ENCODE results near the gene OR2W1.

OR2W1 gene

DNA sequence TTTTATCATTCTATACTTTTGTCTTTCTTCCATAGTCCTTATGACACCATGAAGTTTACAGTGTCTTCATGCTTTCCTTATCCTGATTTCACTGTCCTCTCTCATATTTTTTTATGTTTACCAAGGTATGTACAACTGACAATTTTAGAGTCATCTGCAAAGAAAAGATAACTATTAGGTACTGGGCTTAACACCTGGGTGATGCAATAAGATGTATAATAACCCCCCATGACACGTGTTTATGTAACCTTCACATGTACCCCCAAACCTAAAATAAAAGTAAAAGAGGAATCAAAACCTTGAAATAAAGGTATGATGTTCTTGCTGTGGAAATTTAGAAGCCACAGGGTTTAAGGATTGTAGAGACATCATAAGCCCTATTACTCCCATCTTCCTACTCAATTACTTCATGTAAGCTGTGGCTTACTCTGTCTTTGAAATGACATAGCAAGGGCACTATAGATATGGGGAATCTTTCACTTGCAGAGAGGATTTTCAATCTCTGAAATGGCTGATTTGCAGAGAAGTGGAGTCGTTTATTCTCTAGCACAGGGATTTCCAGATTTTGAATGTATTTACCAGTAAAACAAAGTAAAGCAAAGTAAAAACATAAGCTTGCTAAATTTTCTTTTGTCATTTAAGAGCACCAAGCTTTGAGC is 18.9 kb downstream of the OR2W1 start:
- Histone ChIP-seq H3K4me3 (ENCODE audit: extremely low read depth, insufficient read depth, low read length, poor library complexity, severe bottlenecking) (no peak overlapping the region), H3K4me1 (ENCODE audit: control insufficient read depth, insufficient read depth, low read length, poor library complexity, severe bottlenecking) (no peaks in the 10 kb centered on the region), H3K36me3 (ENCODE audit: control insufficient read depth, insufficient read depth, low read length) (no peaks in the 10 kb centered on the region), H3K27ac (ENCODE audit: low read depth, low read length, severe bottlenecking) (no peak overlapping the region), H3K9me3 (ENCODE audit: control insufficient read depth, low read length) (no peaks in the 10 kb centered on the region)
- no CpG with 5 or more reads among the region's 2 CpGs for WGBS, 2 experiments (ENCODE audit: insufficient coverage in 2 of 2)

DNA sequence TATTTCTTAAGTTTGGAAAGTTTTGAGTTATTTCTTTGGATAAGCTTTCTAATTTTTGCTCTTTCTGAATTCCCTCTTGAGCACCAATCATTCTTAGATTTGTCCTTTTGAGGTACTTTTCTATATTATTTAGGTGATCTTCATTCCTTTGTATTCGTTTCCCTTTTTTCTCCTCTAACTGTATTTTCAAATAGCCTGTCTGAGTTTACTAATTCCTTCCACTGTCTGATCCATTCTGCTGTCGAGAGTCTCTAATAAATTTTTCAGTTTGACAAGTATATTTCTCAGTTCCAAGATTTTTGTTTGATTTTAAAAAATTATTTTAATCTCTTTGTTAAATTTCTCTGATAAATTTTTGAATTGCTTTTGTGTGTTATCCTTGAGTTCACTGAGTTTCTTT is 23.5 kb downstream of the OR2W1 start:
- no peak overlapping the region for H3K4me3 ChIP-seq (ENCODE audit: extremely low read depth, insufficient read depth, low read length, poor library complexity, severe bottlenecking)
- no peaks in the 10 kb centered on the region for H3K36me3 ChIP-seq (ENCODE audit: control insufficient read depth, insufficient read depth, low read length)
- no peaks in the 10 kb centered on the region for H3K9me3 ChIP-seq (ENCODE audit: control insufficient read depth, low read length)
- H3K27ac ChIP-seq (ENCODE audit: low read depth, low read length, severe bottlenecking): no peak overlapping the region
- no CpG with 5 or more reads among the region's 2 CpGs for WGBS, 2 experiments (ENCODE audit: insufficient coverage in 2 of 2)
- no peaks in the 10 kb centered on the region for H3K4me1 ChIP-seq (ENCODE audit: control insufficient read depth, insufficient read depth, low read length, poor library complexity, severe bottlenecking)

DNA sequence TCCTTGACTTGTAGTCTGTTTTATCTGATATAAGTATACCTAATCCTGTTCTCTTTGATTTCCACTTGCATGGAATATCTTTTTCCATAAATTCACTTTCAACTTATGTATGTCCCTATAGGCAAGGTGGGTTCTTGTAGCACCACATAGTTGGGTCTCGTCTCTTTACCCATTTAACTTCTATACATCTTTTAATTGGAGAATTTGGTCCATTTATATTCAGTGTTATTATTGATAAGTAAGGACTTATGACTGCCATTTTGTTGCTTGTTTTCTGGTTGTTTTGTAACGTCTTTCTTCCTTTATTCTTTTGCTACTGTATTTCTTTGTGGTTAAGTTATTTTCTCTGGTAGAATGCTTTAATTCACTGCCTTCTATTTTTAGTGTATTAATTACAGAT is 25.3 kb downstream of the OR2W1 start:
- Histone ChIP-seq H3K4me3 (ENCODE audit: extremely low read depth, insufficient read depth, low read length, poor library complexity, severe bottlenecking) (no peak overlapping the region), H3K27ac (ENCODE audit: low read depth, low read length, severe bottlenecking) (no peak overlapping the region), H3K36me3 (ENCODE audit: control insufficient read depth, insufficient read depth, low read length) (no peaks in the 10 kb centered on the region), H3K9me3 (ENCODE audit: control insufficient read depth, low read length) (no peaks in the 10 kb centered on the region), H3K4me1 (ENCODE audit: control insufficient read depth, insufficient read depth, low read length, poor library complexity, severe bottlenecking) (no peaks in the 10 kb centered on the region)
- no CpG with 5 or more reads among the region's 2 CpGs for WGBS, 2 experiments (ENCODE audit: insufficient coverage in 2 of 2)

DNA sequence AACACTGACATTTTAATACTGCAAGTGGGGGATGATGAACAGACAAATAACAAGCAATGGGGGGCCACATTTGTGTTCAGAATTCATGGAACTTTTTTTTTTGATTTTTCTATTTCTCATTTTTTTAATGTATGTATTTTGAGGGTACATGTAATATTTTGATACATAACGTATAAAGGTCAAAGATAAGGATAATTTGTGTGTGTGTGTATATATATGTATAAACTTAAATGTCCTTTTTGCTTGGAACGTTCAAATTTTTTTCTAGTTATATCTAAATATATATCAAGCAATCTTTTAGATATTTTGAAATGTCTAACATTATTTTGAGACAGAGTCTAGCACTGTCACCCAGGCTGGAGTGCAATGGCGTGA is 27.6 kb downstream of the OR2W1 start:
- no peaks in the 10 kb centered on the region for H3K9me3 ChIP-seq (ENCODE audit: control insufficient read depth, low read length)
- no peak overlapping the region for H3K4me3 ChIP-seq (ENCODE audit: extremely low read depth, insufficient read depth, low read length, poor library complexity, severe bottlenecking)
- H3K4me1 ChIP-seq (ENCODE audit: control insufficient read depth, insufficient read depth, low read length, poor library complexity, severe bottlenecking): no peaks in the 10 kb centered on the region
- WGBS, 2 experiments (ENCODE audit: insufficient coverage in 2 of 2): 60 to 78% methylated on average over 1 of the region's 3 CpGs
- no peaks in the 10 kb centered on the region for H3K36me3 ChIP-seq (ENCODE audit: control insufficient read depth, insufficient read depth, low read length)
- H3K27ac ChIP-seq (ENCODE audit: low read depth, low read length, severe bottlenecking): no peak overlapping the region

DNA sequence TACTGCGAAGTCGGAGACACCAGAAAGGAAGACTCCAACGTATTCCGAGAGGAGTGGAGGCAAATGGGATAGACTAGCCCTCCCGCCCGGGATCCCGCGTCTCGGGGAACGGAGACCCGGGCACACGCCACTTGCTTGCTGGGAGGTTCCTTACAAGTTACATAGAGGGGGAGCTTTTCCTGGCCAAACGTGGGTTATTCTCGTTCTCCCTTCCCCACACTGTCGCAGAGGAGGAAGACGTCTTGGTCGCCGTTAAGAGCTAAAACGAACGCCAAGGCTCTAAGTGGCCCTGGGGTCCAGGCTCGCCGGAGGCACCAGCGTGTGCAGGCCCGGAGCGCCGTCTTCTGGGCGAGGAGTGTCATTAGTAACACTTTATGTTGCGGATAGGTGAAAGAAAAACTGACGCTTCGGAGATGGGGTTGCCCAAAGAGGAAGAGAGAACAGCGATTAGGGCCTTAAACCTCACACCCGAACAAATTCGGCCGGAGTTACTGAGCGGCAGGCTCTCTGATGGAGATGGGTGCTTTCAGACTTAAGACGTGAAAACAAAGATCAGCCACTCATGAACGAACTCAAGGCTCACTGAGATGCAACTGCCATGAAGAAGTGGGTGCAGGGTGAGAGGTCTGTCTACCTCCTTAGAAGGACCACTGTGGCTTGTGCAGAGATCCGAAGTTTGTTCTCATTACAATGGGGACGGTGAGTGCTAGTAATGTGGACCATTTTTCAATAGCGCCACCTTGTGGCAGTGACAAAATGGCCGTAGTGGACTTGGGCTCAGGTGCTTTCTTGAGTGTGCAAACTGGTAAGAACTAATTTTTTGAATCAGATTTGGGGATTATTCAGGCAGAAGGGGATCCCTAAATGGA is 28.2 kb downstream of the OR2W1 start:
- Histone ChIP-seq H3K4me1 (ENCODE audit: control insufficient read depth, insufficient read depth, low read length, poor library complexity, severe bottlenecking) (no peaks in the 10 kb centered on the region), H3K9me3 (ENCODE audit: control insufficient read depth, low read length) (no peaks in the 10 kb centered on the region), H3K36me3 (ENCODE audit: control insufficient read depth, insufficient read depth, low read length) (no peaks in the 10 kb centered on the region), H3K27ac (ENCODE audit: low read depth, low read length, severe bottlenecking) (no peak overlapping the region), H3K4me3 (ENCODE audit: extremely low read depth, insufficient read depth, low read length, poor library complexity, severe bottlenecking) (peak overlapping the region; percentile 52)
- 2 to 3% methylated on average over 17 to 28 of the region's 41 CpGs for WGBS, 2 experiments (ENCODE audit: insufficient coverage in 2 of 2)

DNA sequence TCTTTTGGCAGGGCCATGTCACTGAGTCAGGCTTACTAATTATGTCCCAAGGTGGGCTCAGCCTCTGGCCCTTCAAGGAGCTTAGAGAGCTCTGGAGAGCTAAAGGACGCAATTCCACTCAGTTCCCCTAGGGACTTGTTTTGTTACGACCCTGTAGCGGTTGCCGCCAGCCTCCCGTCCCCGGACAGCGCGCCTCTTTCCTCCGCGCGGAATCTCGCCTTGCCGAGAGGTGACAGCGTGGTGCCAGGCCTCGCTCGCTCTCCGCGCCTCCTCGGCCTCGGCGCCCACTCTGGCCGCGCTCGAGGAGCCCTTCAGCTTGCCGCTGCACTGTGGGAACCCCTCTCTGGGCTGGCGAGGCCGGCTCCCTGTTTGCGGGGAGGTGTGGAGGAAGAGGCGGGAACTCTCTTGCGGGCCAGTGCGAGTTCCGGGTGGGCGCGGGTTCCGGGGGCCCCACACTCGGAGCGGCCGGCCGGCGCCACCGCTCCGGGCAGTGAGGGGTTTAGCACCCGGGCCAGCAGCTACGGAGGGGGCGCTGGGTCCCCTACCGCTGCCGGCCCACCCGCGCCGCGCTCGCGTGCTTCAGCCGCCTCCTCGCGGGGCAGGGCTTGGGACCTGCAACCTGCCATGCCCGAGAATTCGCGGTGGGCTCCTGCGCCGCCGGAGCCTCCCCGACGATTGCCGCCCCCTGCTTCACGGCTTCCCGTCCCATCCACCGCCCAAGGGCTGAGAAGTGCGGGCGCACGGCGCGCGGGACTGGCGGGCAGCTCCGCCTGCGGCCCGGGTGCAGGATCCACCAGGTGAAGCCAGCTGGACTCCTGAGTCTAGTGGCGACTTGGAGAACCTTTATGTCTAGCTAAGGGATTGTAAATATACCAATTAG is 30.0 kb downstream of the OR2W1 start:
- Histone ChIP-seq H3K36me3 (ENCODE audit: control insufficient read depth, insufficient read depth, low read length) (no peaks in the 10 kb centered on the region), H3K4me3 (ENCODE audit: extremely low read depth, insufficient read depth, low read length, poor library complexity, severe bottlenecking) (no peak overlapping the region), H3K4me1 (ENCODE audit: control insufficient read depth, insufficient read depth, low read length, poor library complexity, severe bottlenecking) (no peaks in the 10 kb centered on the region), H3K9me3 (ENCODE audit: control insufficient read depth, low read length) (no peaks in the 10 kb centered on the region), H3K27ac (ENCODE audit: low read depth, low read length, severe bottlenecking) (no peak overlapping the region)
- 94 to 96% methylated on average over 59 to 76 of the region's 79 CpGs for WGBS, 2 experiments (ENCODE audit: insufficient coverage in 2 of 2)

DNA sequence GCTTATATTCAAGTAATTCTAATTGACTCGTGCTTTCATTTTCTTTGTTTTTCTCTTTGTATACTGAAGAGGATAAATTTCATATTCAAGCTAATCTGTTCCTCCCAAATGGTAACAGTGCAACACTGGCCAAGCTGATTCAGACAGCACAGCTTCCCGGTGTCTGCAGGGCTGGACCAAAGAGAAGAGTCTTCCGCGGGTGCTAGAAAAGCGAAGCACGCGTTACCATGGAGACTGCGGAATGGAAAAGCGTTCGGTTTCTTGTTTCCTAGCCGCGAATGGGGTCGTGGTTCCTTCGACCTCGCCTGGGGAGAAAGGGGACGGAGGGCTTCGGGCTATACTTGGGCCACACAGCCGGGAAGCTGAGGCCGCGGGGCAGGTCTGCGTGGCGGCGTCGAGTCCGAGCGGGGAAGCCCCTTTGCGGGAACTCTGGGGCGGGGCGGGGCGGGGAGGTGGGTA is 33.7 kb downstream of the OR2W1 start:
- WGBS, 2 experiments (ENCODE audit: insufficient coverage in 2 of 2): 0% methylated on average over 13 to 19 of the region's 30 CpGs
- Histone ChIP-seq H3K27ac (ENCODE audit: low read depth, low read length, severe bottlenecking) (no peak overlapping the region), H3K4me3 (ENCODE audit: extremely low read depth, insufficient read depth, low read length, poor library complexity, severe bottlenecking) (peak overlapping the region; percentile 40)

DNA sequence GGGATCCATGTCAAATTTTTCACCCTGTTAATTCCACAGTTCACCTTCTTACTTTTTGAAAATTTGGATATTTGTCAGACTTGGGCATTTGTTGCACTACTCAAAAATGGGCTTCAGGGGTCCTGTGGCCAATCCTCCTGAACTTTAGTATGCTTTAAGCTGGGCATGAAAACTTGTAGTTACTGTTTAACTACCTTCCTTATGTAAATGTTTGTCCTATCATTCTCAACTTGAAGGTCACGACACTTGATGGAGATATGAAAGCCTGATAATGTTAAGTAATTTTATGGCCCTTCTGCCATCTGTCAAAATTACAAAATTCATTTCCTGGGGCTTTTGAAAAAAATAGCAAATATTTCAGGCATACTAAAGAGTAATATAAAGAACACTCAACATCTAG is 35.6 kb downstream of the OR2W1 start:
- Histone ChIP-seq H3K9me3 (ENCODE audit: control insufficient read depth, low read length) (no peaks in the 10 kb centered on the region), H3K27ac (ENCODE audit: low read depth, low read length, severe bottlenecking) (no peak overlapping the region), H3K4me3 (ENCODE audit: extremely low read depth, insufficient read depth, low read length, poor library complexity, severe bottlenecking) (no peak overlapping the region), H3K4me1 (ENCODE audit: control insufficient read depth, insufficient read depth, low read length, poor library complexity, severe bottlenecking) (no peaks in the 10 kb centered on the region), H3K36me3 (ENCODE audit: control insufficient read depth, insufficient read depth, low read length) (no peaks in the 10 kb centered on the region)
- no CpG with 5 or more reads among the region's 1 CpG for whole genome bisulfite sequencing, 2 experiments (ENCODE audit: insufficient coverage in 2 of 2)

More for the DNA sequence above, 33.7 kb downstream of the OR2W1 start:
- Histone ChIP-seq H3K4me1 (ENCODE audit: control insufficient read depth, insufficient read depth, low read length, poor library complexity, severe bottlenecking) (no peaks in the 10 kb centered on the region), H3K9me3 (ENCODE audit: control insufficient read depth, low read length) (no peaks in the 10 kb centered on the region), H3K36me3 (ENCODE audit: control insufficient read depth, insufficient read depth, low read length) (no peaks in the 10 kb centered on the region)

DNA sequence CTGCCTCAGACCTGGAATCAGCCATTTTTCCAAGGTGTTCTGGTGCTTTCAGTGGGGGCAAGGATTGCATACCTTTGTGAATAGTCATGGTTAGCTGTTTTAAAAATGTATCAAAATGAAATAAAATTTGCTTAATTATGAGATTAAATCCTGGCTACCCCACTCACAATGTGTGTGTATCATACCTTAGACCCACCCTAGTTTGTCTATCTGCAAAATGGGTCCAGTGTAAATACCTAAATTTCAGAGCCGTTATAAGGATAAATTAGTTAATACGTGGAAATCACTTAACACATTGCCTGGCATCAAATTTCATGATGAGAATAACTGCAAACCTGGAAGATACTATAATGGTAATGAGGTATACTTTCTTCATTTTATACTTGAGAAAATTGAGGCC is 36.9 kb downstream of the OR2W1 start:
- no peak overlapping the region for H3K27ac ChIP-seq (ENCODE audit: low read depth, low read length, severe bottlenecking)
- H3K4me1 ChIP-seq (ENCODE audit: control insufficient read depth, insufficient read depth, low read length, poor library complexity, severe bottlenecking): no peaks in the 10 kb centered on the region
- no CpG with 5 or more reads among the region's 2 CpGs for WGBS, 2 experiments (ENCODE audit: insufficient coverage in 2 of 2)
- no peak overlapping the region for H3K4me3 ChIP-seq (ENCODE audit: extremely low read depth, insufficient read depth, low read length, poor library complexity, severe bottlenecking)
- no peaks in the 10 kb centered on the region for H3K9me3 ChIP-seq (ENCODE audit: control insufficient read depth, low read length)
- no peaks in the 10 kb centered on the region for H3K36me3 ChIP-seq (ENCODE audit: control insufficient read depth, insufficient read depth, low read length)

DNA sequence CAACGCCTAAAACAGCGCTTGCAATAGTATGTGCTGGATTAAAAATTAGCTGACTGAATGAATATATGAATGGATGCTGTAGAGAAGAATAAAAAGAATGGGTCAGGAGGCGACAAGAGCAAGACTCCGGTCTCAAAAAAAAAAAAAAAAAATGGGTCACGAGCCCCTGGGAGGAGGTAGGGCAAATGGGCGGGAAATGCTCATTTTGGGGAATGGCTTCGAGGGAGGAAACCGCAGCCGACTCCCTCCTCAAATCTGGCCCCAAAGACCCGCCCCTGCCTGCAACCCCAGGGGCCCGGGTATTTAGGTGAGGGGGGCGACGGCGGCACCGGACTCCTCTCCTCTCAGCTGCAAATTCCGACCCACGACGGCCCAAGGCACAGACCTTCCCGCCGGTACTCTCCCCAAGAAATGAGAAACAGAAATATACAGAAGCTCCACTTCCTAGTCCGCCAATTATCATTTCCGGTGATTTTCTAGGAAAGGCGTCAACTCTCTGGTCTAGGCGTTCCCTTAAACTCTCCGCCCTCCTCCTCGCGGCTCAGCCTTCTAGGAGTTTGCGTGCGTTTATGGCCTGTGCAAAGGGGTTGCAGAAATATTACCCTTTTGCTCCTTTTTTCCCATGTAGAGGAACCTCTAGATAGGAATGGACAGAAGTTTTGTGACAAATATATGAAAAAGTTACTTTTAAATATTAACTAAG is 39.6 kb downstream of the OR2W1 start, which contains the start of gene ZNF311:
ZNF311 (minus strand) TSS at position 133 of the 703 bp plus-strand sequence. CDS start 1,361 bp downstream, outside the sequence.
- Histone ChIP-seq H3K9me3 (ENCODE audit: control insufficient read depth, low read length) (no peaks in the 10 kb centered on the region), H3K4me1 (ENCODE audit: control insufficient read depth, insufficient read depth, low read length, poor library complexity, severe bottlenecking) (no peaks in the 10 kb centered on the region), H3K36me3 (ENCODE audit: control insufficient read depth, insufficient read depth, low read length) (no peaks in the 10 kb centered on the region), H3K27ac (ENCODE audit: low read depth, low read length, severe bottlenecking) (no peak within 1 kb of the TSS), H3K4me3 (ENCODE audit: extremely low read depth, insufficient read depth, low read length, poor library complexity, severe bottlenecking) (no peak within 1 kb of the TSS)
- WGBS, 2 experiments (ENCODE audit: insufficient coverage in 2 of 2): 87 to 90% methylated on average over 18 to 23 of the region's 29 CpGs

Measured in mesodermal cell (in vitro differentiated cells).